Measurements from ENCODE around the gene KCNMB3.
"Not testable (repeated sequence)": the region's sequence is repeated elsewhere in the genome, so short reads cannot be mapped to it uniquely, and the experiment has no call there.

KCNMB3 gene

GRCh38 chr3:179263134-179263533 lies 12.2 kb upstream of the KCNMB3 start:
- DNase-seq: no peak

GRCh38 chr3:179260949-179261765 lies 10.2 kb upstream of the KCNMB3 start:
- DNase-seq: peak; percentile 4 to 51

- not testable (repeated sequence) for DNase-seq
These were observed 9.2 kb upstream of the KCNMB3 start for GRCh38 chr3:179259959-179260756.

GRCh38 chr3:179258820-179259219 lies 7.9 kb upstream of the KCNMB3 start:
- no peak for DNase-seq

GRCh38 chr3:179257742-179258141 lies 6.8 kb upstream of the KCNMB3 start:
- not testable (repeated sequence) for DNase-seq

GRCh38 chr3:179256813-179257212 lies 5.9 kb upstream of the KCNMB3 start:
- no peak for DNase-seq

- DNase-seq: no peak
These were observed 3.5 kb downstream of the KCNMB3 start for GRCh38 chr3:179247289-179248015.

GRCh38 chr3:179244878-179245277 lies 6.0 kb downstream of the KCNMB3 start:
- no peak for DNase-seq

- DNase-seq: not testable (repeated sequence)
These were observed 8.1 kb downstream of the KCNMB3 start for GRCh38 chr3:179242859-179243258.

GRCh38 chr3:179240299-179240698 lies 10.6 kb downstream of the KCNMB3 start:
- not testable (repeated sequence) for DNase-seq

GRCh38 chr3:179236669-179237301 lies 14.1 kb downstream of the KCNMB3 start:
- no peak for DNase-seq

- DNase-seq: no peak
These were observed 16.7 kb downstream of the KCNMB3 start for GRCh38 chr3:179234199-179234598.

GRCh38 chr3:179233043-179233442 lies 17.9 kb downstream of the KCNMB3 start:
- DNase-seq: no peak

GRCh38 chr3:179229177-179229576 lies 21.7 kb downstream of the KCNMB3 start:
- DNase-seq: no peak

- DNase-seq: no peak
These were observed 23.6 kb downstream of the KCNMB3 start for GRCh38 chr3:179227349-179227748.

- no peak for DNase-seq
These were observed 26.3 kb downstream of the KCNMB3 start for GRCh38 chr3:179224584-179224983.

- no peak for DNase-seq
These were observed 27.4 kb downstream of the KCNMB3 start for GRCh38 chr3:179223548-179223947.

GRCh38 chr3:179218213-179218612 lies 32.7 kb downstream of the KCNMB3 start:
- DNase-seq: not testable (repeated sequence)

GRCh38 chr3:179215550-179215949 lies 35.4 kb downstream of the KCNMB3 start:
- DNase-seq: not testable (repeated sequence)

GRCh38 chr3:179200790-179201189 lies 50.1 kb downstream of the KCNMB3 start:
- no peak for DNase-seq

- no peak for DNase-seq
These were observed 54.2 kb downstream of the KCNMB3 start for GRCh38 chr3:179196700-179197099.

- DNase-seq: peak in 1 of 2 experiments; percentile 51
These were observed 54.8 kb downstream of the KCNMB3 start for GRCh38 chr3:179196098-179196497.

GRCh38 chr3:179194931-179195330 lies 56.0 kb downstream of the KCNMB3 start:
- no peak for DNase-seq
